GM12873 (cell line): ENCODE results near the gene ZER1.

Experiments used
- TF ChIP-seq, protein P1 (sequence below): IDR thresholded peaks from 2 replicates; pipeline ENCODE4 v1.5.1; 2012; ENCODE audit warnings: low read depth, mild to moderate bottlenecking, moderate library complexity, low read length, control low read depth; ENCODE audit not compliant: insufficient read depth; ENCODE audit errors: missing control alignments

The ZER1 gene

DNA sequence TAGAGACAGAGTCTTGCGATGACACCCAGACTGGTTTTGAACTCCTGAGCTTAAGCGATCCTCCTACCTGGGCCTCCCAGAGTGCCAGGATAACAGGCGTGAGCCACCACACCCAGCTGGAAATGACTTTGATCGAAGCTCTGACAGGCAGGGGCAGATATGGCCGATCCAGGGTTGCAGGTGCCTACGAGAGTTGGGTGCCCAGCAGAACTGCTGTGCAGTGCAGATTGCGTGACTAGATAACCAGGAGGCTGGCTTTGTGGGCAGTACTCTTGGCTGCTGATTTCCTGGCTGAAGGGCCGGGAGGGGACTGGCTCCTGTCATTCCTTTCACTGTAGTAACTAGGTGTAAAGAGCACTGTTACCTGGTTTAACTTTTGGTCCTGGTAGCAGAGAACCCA, 27.2 kb upstream of the ZER1 start:
- TF ChIP-seq, protein P1, sequence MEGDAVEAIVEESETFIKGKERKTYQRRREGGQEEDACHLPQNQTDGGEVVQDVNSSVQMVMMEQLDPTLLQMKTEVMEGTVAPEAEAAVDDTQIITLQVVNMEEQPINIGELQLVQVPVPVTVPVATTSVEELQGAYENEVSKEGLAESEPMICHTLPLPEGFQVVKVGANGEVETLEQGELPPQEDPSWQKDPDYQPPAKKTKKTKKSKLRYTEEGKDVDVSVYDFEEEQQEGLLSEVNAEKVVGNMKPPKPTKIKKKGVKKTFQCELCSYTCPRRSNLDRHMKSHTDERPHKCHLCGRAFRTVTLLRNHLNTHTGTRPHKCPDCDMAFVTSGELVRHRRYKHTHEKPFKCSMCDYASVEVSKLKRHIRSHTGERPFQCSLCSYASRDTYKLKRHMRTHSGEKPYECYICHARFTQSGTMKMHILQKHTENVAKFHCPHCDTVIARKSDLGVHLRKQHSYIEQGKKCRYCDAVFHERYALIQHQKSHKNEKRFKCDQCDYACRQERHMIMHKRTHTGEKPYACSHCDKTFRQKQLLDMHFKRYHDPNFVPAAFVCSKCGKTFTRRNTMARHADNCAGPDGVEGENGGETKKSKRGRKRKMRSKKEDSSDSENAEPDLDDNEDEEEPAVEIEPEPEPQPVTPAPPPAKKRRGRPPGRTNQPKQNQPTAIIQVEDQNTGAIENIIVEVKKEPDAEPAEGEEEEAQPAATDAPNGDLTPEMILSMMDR: no peak

DNA sequence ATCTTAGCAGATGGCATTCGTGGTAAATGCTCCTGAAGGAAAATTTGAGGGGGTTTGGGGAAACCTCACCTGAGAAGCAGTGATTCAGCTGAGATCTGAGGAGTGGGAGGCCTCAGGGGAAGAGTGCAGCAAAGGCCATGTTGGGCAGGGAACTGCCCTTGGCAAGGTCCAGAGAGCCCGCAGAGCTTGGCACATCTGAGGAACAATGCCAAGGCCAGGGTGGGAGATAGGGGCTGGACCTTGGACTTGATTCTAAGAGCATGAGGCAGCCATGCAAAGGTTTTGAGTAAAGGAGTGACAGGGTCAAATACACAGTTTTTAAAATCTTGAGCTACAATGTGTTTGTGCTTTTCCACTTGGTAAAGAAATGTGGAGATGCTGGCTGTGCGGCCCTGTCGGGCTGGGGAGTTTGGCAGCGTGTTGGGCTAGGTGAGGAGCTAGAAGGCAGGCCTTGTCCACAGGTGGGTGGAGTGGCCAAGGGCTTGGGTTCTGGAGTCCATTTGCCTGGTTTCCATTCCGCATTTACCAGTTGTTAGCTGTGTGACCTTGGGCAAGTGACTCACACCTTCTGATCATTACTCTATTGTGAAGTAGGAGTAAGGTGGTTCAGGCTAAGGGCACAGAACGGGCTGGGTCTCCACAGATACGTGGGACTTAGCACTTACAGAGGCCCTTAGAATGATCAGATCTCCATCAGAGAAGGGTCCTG, 21.4 kb upstream of the ZER1 start:
- TF ChIP-seq, protein P1: no peak

DNA sequence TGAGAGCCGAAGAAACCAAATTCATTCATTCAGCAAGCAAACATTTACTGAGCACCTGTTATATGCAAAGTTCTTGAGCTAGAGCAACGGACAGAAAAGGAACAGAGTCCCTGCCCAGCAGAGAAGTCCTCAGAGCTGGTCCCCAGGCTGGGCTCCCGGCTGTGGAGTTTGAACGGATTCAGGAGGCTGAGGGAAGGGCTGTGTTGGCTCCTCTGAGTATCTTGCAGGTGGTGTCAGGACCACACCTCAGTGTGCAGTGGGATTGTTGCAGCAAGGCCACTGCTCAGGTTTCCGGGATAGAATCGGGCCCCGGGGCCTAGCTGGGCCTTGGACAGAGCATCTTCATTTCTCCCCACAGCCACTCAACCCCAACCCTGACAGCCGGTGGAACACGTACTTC, 20.4 kb upstream of the ZER1 start:
- TF ChIP-seq, protein P1: no peak

DNA sequence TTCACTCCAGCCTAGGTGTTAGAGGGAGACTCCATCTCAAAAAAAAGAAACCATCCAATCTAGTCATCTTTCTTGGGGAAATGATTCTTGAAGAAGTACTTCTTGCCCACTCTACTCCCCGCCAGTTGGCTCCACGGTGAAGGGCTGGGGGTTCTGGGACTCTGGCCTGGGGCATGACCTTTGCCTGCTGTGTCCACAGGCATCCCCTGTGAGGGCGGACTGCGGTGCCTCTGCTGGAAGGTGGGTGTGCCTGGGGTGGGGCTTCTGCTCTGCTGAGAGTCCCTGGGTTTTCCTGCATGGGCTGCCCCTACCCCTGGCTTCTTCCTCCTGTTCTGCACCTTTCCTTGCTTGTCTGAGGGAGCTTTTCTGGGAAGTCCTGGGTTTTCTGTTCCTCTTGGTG, 18.8 kb upstream of the ZER1 start:
- TF ChIP-seq, protein P1: no peak

DNA sequence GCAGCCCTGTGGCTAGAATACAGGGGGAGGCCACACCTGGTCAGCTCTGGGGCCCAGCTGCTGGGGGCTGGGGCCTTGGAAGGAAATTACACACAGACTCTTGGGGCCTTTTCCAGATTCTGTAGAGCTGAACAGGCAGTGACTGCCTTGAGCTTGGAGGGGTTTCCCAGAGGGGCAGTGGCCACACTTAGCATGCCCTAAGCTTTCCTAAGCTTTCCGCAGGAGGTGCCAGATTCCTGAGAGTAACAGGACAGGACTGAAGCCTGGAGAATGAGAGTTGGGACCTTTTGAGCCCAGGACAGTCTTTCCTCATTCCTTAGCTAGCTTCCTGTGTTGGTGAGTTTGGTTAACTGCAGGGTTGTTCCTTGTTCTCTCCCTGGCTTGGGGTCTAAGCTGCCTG, 16.7 kb upstream of the ZER1 start:
- TF ChIP-seq, protein P1: no peak

DNA sequence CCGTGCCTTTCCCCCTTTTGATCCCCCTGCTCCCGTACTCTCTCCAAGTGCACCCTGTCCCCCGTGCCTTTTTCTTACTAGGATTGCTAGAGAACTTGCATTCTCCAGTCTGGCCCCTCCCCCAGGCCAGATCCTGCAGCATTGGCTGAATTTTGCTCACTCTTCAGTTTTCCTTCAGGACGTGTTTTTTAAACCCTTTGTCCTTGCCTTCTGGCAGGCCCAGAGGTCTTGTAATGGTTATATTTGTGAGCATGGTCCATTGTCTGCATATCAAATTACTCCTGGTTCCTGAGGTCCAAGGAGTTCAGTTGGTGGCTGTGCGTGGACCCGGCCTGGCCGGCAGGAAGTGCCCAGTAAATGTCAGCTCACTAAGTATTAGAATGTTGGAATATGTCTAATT, 15.9 kb upstream of the ZER1 start:
- TF ChIP-seq, protein P1: no peak

DNA sequence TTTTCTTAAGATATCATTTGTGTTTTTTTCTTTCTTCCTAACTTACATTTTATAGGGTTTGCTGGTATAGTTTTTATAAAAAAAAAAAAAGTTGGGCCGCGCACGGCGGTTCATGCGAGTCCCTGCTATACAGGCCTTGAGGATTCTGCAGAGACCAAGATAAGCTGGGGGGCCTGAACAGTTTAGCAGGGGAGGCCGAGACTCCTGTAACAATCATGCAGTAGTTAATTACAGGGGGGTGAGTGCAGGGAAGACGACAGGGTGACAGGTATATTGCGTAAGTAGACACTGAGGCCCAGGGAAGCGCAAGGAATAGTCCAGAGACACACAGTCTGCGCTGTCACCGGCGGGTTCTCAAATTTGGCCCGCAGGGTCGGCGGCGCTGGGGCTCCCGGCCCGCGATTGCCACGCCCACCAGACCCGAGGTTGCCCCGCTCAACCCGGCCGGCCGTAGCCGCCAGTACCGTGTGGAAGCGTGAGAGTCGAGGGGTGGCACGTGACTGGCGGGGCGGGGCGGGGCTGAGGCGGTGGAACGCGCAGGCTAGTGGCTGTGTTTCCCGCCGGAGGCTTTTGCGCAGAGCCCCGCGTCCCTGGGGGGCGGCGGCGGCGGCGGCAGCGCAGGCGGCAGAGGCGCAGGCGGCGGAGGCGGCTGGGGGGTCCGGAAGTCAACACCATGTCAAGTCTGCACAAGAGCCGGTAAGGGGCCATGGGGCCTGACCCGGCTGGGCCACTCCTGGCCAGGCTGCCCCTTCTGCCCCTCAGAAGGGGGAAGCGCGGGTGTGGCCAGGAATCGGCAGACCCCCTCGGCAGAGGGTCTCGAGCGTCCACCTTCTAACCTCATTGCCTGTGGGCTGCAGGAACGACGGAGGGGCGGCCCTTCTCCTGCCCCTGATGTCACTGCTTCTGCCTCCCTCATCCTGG, 15.2 kb upstream of the ZER1 start, which contains the start of gene TBC1D13:
Gene TBC1D13, plus strand, starts transcription at position 573 of the 921 bp plus-strand sequence. Its CDS starts 101 bp downstream, at position 674.
- TF ChIP-seq, protein P1: no peak
